ENCODE measurements around the gene TMEM258. TPM values are rescaled to one million over a fixed set of nuclear protein-coding genes. Genes with fewer than 3 reads are reported as not detected.

Gene TMEM258
- total and polyA plus RNA-seq, 10 donors, result 52.4 to 185 (median 80.0) TPM

- Histone ChIP-seq H3K27ac (peak overlapping the region in 1 of 8 donors; percentile 88), H3K9me3 (no peaks in the 10 kb centered on the region), H3K4me1 (peaks cover 20 to 89% (median 38%) of the 10 kb centered on the region in 6 donors), H3K27me3 (replicated peaks in 1 of 7) (peaks cover 0 to 23% (median 6%) of the 10 kb centered on the region in 7 donors), H3K4me3 (no peak overlapping the region), H3K36me3 (no peaks in the 10 kb centered on the region)
- peak; percentile 40 for DNase-seq
- intact Hi-C loops (cut with DNase I; ENCODE audit: low total_unique reads), result no loop called here
- WGBS, 5 donors, result 67 to 78% (median 73%) methylated on average over 3 to 7 of the region's 7 CpGs
- no peak for TF ChIP-seq CTCF (IDR thresholded peaks at IDR 0.05 in 8 of 11, conservative IDR thresholded peaks at IDR 0.05 in 3 of 11)
- no peak for TF ChIP-seq POLR2AphosphoS5 (IDR thresholded peaks at IDR 0.05)
- no peak for TF ChIP-seq POLR2A (IDR thresholded peaks at IDR 0.05)
Measured at GRCh38 chr11:61832754-61833153, 40.4 kb upstream of the TMEM258 start.

GRCh38 chr11:61832207-61832606, 39.8 kb upstream of the TMEM258 start:
- Histone ChIP-seq H3K9me3 (no peaks in the 10 kb centered on the region), H3K4me1 (peaks cover 20 to 95% (median 44%) of the 10 kb centered on the region in 6 donors), H3K27ac (peak overlapping the region in 2 of 8 donors; percentile 84 to 88), H3K4me3 (no peak overlapping the region), H3K36me3 (no peaks in the 10 kb centered on the region), H3K27me3 (replicated peaks in 1 of 7) (peaks cover 0 to 28% (median 6%) of the 10 kb centered on the region in 7 donors)
- DNase-seq, result no peak
- intact Hi-C loops (cut with DNase I; ENCODE audit: low total_unique reads), result no loop called here
- WGBS, 5 donors, result 85 to 92% (median 90%) methylated on average over 3 to 4 of the region's 4 CpGs
- TF ChIP-seq POLR2A (IDR thresholded peaks at IDR 0.05) (no peak), POLR2AphosphoS5 (IDR thresholded peaks at IDR 0.05) (no peak), CTCF (IDR thresholded peaks at IDR 0.05 in 8 of 11, conservative IDR thresholded peaks at IDR 0.05 in 3 of 11) (no peak)

GRCh38 chr11:61830237-61831105, 38.1 kb upstream of the TMEM258 start:
- Histone ChIP-seq H3K9me3 (no peaks in the 10 kb centered on the region), H3K27me3 (replicated peaks in 1 of 7) (peaks cover 0 to 28% (median 6%) of the 10 kb centered on the region in 7 donors), H3K4me3 (no peak overlapping the region), H3K4me1 (peaks cover 20 to 91% (median 45%) of the 10 kb centered on the region in 6 donors), H3K36me3 (no peaks in the 10 kb centered on the region), H3K27ac (peak overlapping the region in 4 of 8 donors; percentile 7 to 88 (median 48))
- intact Hi-C loops (cut with DNase I; ENCODE audit: low total_unique reads), result no loop called here
- DNase-seq, result no peak
- TF ChIP-seq POLR2AphosphoS5 (IDR thresholded peaks at IDR 0.05) (no peak), POLR2A (IDR thresholded peaks at IDR 0.05) (no peak), CTCF (IDR thresholded peaks at IDR 0.05 in 8 of 11, conservative IDR thresholded peaks at IDR 0.05 in 3 of 11) (no peak)
- 46 to 59% (median 53%) methylated on average over 8 of the region's 8 CpGs for WGBS, 5 donors

- H3K36me3 ChIP-seq, result no peaks in the 10 kb centered on the region
- no peak overlapping the region for H3K4me3 ChIP-seq
- WGBS, 5 donors, result 87 to 93% (median 89%) methylated on average over 4 of the region's 4 CpGs
- peaks cover 0 to 28% (median 6%) of the 10 kb centered on the region in 7 donors for H3K27me3 ChIP-seq (replicated peaks in 1 of 7)
- H3K9me3 ChIP-seq, result no peaks in the 10 kb centered on the region
- H3K4me1 ChIP-seq, result peaks cover 16 to 85% (median 38%) of the 10 kb centered on the region in 6 donors
- TF ChIP-seq CTCF (IDR thresholded peaks at IDR 0.05 in 8 of 11, conservative IDR thresholded peaks at IDR 0.05 in 3 of 11) (no peak), POLR2A (IDR thresholded peaks at IDR 0.05) (no peak), POLR2AphosphoS5 (IDR thresholded peaks at IDR 0.05) (no peak)
- H3K27ac ChIP-seq, result peak overlapping the region in 4 of 8 donors; percentile 7 to 88 (median 46)
- DNase-seq, result no peak
- intact Hi-C loops (cut with DNase I; ENCODE audit: low total_unique reads), result no loop called here
Measured at GRCh38 chr11:61829806-61830205, 37.4 kb upstream of the TMEM258 start.
